Ramos (cell line): ENCODE results near the gene PDGFA.

Experiments used
- in situ Hi-C: fragments of 300-500 bp; cut with MboI; formaldehyde crosslinking; loops from one replicate; pipeline ENCODE4 v1.14.3; 2022; ENCODE audit warnings: low sequenced_read_pairs; ENCODE audit not compliant: unreplicated experiment

The PDGFA gene

DNA sequence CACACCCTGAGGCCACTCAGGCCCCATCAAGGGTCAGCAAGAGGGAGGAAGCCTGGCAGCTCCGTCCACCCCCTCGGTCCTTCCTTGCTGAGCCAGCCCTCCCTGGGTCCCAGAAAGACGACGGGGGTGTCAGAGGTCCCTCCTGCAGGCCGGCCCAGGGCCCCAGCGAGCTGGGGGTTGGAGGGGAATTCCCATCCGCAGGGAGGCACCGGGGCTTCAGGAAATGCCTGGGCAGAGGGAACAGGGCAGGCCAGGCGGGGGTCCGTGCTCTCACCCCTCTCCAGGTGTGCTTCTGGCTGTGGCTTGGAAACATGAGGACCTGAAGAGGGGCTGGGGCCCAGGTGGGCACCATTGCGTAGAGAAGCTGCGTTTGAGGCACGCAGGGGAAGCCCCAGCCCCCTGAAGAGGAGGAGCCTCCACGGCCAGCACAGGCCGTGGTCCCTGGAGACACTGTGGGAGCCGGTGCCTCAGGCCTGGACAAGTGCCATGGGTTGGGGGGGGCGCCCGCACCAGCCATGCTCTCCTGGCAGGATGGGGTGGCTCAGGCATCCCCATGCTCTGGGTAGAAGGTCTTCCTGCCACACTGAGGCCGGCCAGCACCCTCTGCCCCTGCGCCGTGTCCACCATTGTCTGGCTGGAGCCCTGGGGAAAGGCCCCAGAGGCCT is 66.7 kb downstream of the PDGFA start:
- in situ Hi-C loops: no loop called here

DNA sequence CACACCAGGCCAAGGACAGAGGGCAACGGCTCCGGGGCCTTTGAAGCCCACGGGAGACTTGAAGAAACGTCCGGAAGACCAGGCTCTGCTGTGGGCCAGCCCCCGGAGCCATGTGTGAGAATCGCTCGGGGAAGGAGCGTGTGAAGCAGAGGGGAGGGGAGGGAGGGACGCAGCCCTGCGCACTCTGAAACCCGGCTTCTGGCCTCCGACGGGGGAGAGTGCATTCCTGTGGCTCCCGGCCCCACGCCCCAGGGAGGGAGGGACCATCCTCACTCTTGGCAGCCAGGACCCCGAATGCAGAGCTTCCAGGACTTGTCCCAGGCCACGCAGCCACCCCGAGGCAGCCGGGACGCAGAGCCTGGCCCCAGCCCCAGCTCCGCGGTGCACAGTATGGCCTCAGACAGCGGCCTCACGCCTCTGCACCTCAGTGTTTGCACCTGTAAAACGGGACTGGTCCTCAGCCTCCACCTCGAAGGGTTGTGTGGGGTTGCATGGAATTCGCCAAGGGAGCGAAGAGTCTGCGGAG is 67.4 kb downstream of the PDGFA start:
- in situ Hi-C loops: no loop called here

DNA sequence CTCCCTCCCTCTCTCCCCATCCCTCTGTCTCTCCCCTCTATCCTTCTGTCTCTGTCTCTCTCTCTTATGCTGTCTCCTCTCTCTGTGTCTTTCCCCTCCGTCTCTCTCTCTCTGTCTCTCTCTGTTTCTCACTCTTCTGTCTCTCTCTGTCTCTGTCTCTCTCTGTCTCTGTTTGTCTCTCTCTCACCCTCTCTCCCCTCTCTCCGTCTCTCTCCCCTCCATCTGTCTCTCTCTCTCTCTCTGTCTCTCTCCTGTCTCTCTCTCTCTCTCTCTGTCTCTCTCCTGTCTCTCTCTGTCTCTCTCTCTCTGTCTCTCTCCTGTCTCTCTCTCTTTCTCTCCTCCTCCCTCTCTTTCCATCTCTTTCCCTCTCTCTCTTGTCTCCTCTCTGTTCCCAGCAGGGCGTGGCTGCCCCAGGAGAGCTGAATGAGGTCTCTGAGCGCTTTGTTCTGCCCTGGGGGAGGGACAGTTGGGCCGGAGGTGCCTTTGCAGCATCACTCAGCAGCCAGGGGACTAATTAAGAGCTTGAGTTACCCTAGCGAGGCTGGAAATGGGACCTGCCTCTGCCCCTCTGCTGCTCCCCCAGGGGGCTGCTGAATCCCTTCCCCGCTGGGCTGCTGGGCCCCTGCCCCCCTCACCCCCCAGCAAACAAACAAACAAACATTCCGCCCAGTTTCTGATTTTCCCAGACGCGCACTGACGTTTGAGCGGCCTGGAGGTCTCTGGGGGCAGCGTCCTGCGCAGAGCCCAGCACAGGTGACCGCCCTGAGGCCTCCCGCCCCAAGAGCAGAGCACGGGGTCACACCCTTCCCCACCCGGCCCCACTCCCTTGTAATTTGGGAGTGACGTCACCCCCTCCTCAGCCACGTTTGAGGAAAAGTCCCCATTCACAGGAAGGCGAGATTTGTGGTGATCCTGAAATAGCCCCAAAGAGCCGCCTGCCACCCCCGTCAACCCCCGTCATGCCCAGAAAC is 68.1 kb downstream of the PDGFA start:
- in situ Hi-C loops: no loop called here

- in situ Hi-C loops: no loop called here
These were observed 68.9 kb downstream of the PDGFA start for GRCh38 chr7:450741-451140.

DNA sequence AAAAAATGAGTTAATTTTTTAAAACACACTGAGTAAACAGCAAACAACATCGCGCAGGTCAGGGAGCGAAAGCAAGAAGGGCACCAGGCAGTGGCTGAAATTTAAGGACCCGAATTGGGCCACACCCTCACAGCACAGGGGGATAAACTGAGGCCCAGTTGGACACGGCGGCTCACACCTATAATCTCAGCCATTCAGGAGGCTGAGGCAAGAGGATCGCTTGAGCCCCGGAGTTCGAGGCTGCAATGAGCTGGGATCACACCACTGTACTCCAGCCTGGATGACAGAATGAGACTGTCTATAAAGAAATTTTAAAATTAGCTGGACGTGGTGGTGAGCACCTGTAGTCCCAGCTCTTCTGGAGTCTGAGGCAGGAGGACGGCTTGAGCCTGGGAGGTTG is 69.6 kb downstream of the PDGFA start:
- in situ Hi-C loops: no loop called here

DNA sequence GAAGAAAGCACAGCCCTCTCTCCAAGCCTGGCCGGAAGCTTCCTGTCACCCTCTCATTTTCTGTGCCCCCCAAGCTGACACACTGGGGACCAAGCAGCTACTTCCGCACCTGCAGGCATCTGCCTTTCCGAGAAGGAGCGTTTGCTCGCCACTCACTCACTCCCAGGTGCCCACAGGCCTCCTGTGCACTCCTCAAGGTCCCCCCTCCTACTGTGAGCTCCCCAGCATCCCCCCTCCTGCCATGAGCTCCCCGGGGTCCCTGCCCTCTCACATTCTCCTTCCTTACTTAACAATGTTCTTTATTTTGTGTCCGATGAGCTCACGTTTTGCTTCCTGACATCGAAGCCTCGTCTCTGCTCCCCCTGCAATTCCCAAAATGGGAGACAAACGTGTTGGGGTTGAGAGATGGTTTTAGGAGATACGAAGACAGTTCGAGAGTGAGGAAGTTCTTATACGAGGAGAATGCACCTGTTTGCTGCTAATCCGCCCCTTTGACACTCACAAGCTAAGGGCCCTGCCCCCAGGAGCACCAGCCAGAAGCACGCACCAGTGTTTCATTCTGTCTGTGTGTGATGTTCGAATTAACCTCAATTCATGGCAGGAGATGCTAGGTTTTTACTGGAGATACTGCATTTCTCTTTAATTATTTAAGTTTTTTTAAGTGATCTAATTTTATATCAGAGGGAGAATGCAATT is 70.2 kb downstream of the PDGFA start:
- in situ Hi-C loops: no loop called here

DNA sequence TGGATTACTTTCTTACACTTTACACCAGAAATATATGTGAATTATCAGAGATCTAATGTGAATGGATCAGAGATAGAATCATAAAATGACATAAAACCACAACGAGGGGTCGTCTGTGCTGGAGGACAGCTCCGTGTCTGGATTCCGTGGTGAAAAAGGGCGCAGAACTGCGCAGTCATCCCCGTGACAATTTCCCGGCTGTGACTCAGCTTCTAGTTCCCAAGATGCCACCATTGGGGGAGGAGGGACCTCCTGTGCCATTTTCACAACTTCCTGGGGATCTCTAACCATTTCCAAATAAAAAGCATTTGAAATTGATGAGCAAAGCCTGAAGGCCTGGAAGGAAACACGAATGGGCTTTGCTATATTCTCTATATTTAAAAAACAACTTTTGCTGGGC is 72.1 kb downstream of the PDGFA start:
- in situ Hi-C loops: no loop called here
